Hematopoietic multipotent progenitor cell treated with erythropoietin and hydrocortisone succinate and interleukin-3 and kit ligand, for 6 days (in vitro differentiated cells): ENCODE data around the gene GALNT9.
"Not testable (repeated sequence)": the region's sequence is repeated elsewhere in the genome, so short reads cannot be mapped to it uniquely, and the experiment has no call there.

Experiments used
- DNase-seq: peaks from one replicate; pipeline ENCODE4 v3.0.0-alpha.2; 2015

GALNT9 gene

GRCh38 chr12:132152953-132153352 lies 176.4 kb downstream of the GALNT9 start:
- DNase-seq: no peak

- DNase-seq: no peak
Measured at GRCh38 chr12:132152411-132152821, 177.0 kb downstream of the GALNT9 start.

GRCh38 chr12:132151766-132152410 lies 177.5 kb downstream of the GALNT9 start:
- DNase-seq: no peak

- DNase-seq: no peak
Measured at GRCh38 chr12:132151145-132151765, 178.1 kb downstream of the GALNT9 start.

GRCh38 chr12:132150780-132151144 lies 178.6 kb downstream of the GALNT9 start:
- DNase-seq: no peak

DNA sequence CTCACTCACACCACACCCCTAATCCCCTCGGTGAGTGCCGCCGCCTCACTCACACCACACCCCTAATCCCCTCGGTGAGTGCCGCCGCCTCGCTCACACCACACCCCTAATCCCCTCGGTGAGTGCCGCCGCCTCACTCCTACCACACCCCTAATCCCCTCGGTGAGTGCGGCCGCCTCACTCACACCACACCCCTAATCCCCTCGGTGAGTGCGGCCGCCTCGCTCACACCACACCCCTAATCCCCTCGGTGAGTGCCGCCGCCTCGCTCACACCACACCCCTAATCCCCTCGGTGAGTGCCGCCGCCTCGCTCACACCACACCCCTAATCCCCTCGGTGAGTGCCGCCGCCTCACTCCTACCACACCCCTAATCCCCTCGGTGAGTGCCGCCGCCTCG lies 179.9 kb downstream of the GALNT9 start:
- not testable (repeated sequence) for DNase-seq

DNA sequence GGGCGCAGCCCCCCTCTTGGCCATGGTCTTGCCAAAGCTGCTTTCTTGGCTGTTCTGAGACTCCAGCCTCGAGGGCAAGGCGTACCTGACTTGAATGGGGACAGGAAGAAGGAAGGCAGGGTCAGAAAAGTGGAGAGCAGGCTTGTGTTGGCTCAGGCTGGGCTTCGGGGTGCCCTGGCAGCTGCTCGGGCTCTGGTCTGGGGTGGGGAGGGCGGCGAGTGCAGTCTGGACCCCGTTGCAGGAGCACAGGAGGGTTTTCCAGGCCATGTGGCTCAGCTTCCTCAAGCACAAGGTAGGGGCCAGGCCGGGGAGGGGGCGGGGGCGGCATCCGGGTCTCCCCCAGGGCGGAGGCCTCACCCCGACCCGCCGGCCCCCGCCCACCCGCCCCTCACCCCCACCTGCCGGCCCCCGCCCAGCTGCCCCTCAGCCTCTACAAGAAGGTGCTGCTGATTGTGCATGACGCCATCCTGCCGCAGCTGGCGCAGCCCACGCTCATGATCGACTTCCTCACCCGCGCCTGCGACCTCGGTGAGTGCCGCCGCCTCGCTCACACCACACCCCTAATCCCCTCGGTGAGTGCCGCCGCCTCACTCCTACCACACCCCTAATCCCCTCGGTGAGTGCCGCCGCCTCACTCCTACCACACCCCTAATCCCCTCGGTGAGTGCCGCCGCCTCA lies 180.9 kb downstream of the GALNT9 start:
- no peak for DNase-seq

- no peak for DNase-seq
Measured at GRCh38 chr12:132147423-132148367, 181.7 kb downstream of the GALNT9 start.

DNA sequence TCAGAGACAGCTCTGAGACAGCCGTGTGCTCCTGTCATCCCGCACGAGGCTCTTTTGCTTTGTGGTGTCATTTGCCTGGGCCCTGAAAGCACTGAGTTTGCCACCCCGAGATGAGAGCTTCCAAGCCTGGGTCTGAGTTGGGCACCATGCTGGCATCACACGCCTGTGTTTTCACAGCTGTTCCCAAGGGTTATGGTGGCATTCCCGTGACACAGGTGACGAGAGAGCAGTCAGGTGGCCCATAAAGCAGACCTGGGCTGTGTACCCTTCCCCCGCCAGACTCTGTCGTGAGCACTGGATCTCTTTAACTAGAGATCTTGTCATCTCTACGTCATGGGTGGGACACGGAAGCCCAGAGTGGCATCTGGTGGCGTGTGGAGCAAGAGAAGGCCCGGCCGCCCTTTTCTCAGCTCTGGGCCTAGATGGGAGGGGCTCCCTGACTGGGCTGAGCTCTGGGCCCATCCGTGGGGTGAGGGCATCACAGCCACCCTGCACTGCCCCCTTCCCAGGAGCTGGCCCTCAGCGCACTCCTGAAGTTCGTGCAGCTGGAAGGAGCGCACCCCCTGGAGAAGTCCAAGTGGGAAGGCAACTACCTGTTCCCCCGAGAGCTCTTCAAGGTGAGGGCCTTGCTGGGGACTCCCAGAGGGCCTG lies 182.5 kb downstream of the GALNT9 start:
- DNase-seq: no peak
